B cell (primary cell): ENCODE data around the gene LINC00305.

Source experiments
- CTCF ChIP-seq: fragments of 200-600 bp; IDR thresholded peaks from one replicate; pipeline ENCODE4 v1.8.0; 2022; ENCODE audit warnings: antibody characterized with exemption, mild to moderate bottlenecking
- EZH2 ChIP-seq: IDR thresholded peaks from 2 replicates; pipeline ENCODE4 v1.6.1; 2012; ENCODE audit warnings: borderline replicate concordance, low read depth, mild to moderate bottlenecking, moderate library complexity, low read length; ENCODE audit not compliant: insufficient read depth, poor library complexity, severe bottlenecking

- TF ChIP-seq EZH2 (no peak), CTCF (no peak)
Observed at GRCh38 chr18:64032312-64032711, 116.6 kb downstream of the LINC00305 start.
